Occipital lobe (tissue), 3 donors: ENCODE data around the gene WDR13. TPM values are rescaled to one million over a fixed set of nuclear protein-coding genes. Genes with fewer than 3 reads are reported as not detected.
"Not testable (repeated sequence)": the region's sequence is repeated elsewhere in the genome, so short reads cannot be mapped to it uniquely, and the experiment has no call there.

Experiments used
- DNase-seq: peaks from one replicate; lab custom pipeline; 2025; lab: John Stamatoyannopoulos, UW
- small RNA-seq: library from RNA; depleted of rRNA; stranded (forward); fragments of <200 nt; gene quantifications from one replicate; pipeline ENCODE3, GENCODE V24; 2014
- total RNA-seq: library from RNA; depleted of rRNA; stranded (reverse); fragments of >200 nt; gene quantifications from one replicate; pipeline ENCODE4 v1.2.3, GENCODE V29; 2014

The WDR13 gene
- total RNA-seq, 1 donor from 2014 or later, result 80.0 TPM

GRCh38 chrX:48652055-48652579 lies 54.8 kb downstream of the WDR13 start:
- not testable (repeated sequence) for DNase-seq

- not testable (repeated sequence) for DNase-seq
Observed at GRCh38 chrX:48654746-48655145, 57.5 kb downstream of the WDR13 start.

Small RNAs within 50 kb of the gene (small RNA-seq; reads per million reads assigned to genes)
- gene MRPL32P1, result not detected

Other genes with a start within 250 kb of the WDR13 start
- gene SSX3, start 240.8 kb upstream of the WDR13 start, total RNA-seq, result not detected
- not detected for gene SSX4, start 214.0 kb upstream of the WDR13 start, total RNA-seq
- gene SSX4B, start 185.5 kb upstream of the WDR13 start, total RNA-seq, result not detected
- 26.5 TPM for gene SLC38A5, start 127.2 kb upstream of the WDR13 start, total RNA-seq
- 36.3 TPM for gene FTSJ1, start 121.3 kb upstream of the WDR13 start, total RNA-seq
- gene PORCN, start 88.5 kb upstream of the WDR13 start, total RNA-seq, result 5.5 TPM
- 43.5 TPM for gene EBP, start 75.7 kb upstream of the WDR13 start, total RNA-seq
- 6.2 TPM for gene TBC1D25, start 57.8 kb upstream of the WDR13 start, total RNA-seq
- 172 TPM for gene RBM3, start 23.0 kb upstream of the WDR13 start, total RNA-seq
- gene WAS, start 86.3 kb downstream of the WDR13 start, total RNA-seq, result 0.16 TPM
- 2.8 TPM for gene SUV39H1, start 99.2 kb downstream of the WDR13 start, total RNA-seq
- not detected for gene GLOD5, start 164.3 kb downstream of the WDR13 start, total RNA-seq
- gene GATA1, start 189.1 kb downstream of the WDR13 start, total RNA-seq, result 0.31 TPM
- gene HDAC6, start 204.6 kb downstream of the WDR13 start, total RNA-seq, result 64.1 TPM
- not detected for gene ERAS, start 229.0 kb downstream of the WDR13 start, total RNA-seq
- gene PCSK1N, start 238.1 kb downstream of the WDR13 start, total RNA-seq, result 48.7 TPM